Neutrophil (primary cell): ENCODE results near the gene NOP56.

ENCODE experiments used
- H3K27ac ChIP-seq: fragments of 200-600 bp; sonication (generic); 2 replicates; pipeline ENCODE4 v1.5.1; 2016; ENCODE audit warnings: mild to moderate bottlenecking, moderate library complexity
- H3K27me3 ChIP-seq: fragments of 200-600 bp; sonication (generic); 2 replicates; pipeline ENCODE4 v1.6.0; 2016; ENCODE audit warnings: mild to moderate bottlenecking
- H3K36me3 ChIP-seq: fragments of 200-600 bp; sonication (generic); 2 replicates; pipeline ENCODE4 v1.5.1; 2017
- H3K4me1 ChIP-seq, 2 experiments: fragments of 200-600 bp in 1 of 2; sonication (generic) in 1 of 2; 1 replicate in 1 of 2; 2 replicates in 1 of 2; pipeline versions ENCODE4 v1.5.1 to v1.6.1; 2013 to 2016; ENCODE audit warnings: low read depth in 1 of 2, low read length in 1 of 2, mild to moderate bottlenecking in 1 of 2, moderate library complexity in 1 of 2; ENCODE audit not compliant: control insufficient read depth in 1 of 2, insufficient read depth in 1 of 2
- H3K4me3 ChIP-seq, 2 experiments: fragments of 200-600 bp in 1 of 2; sonication (generic) in 1 of 2; 1 replicate in 1 of 2; 2 replicates in 1 of 2; pipeline ENCODE4 v1.5.1; 2013 to 2016; ENCODE audit warnings: low read depth in 1 of 2, low read length in 1 of 2, mild to moderate bottlenecking in 1 of 2, moderate library complexity in 1 of 2
- H3K9me3 ChIP-seq: fragments of 200-600 bp; sonication (generic); 2 replicates; pipeline ENCODE4 v1.5.1; 2016
- CTCF ChIP-seq: fragments of 200-600 bp; sonication (generic); IDR thresholded peaks from 2 replicates; pipeline ENCODE4 v1.5.1; 2016; ENCODE audit warnings: antibody characterized with exemption

The NOP56 gene

GRCh38 chr20:2651772-2652723, at the start of gene NOP56:
TSS of gene NOP56 (plus strand) at chr20:2652632. CDS start at chr20:2652661, 29 bp downstream.
- Histone ChIP-seq H3K4me1 (peaks cover 14 to 23% of the 10 kb centered on the region in 2 experiments), H3K27ac (peak within 1 kb of the TSS; percentile 78), H3K36me3 (peaks cover 21% of the 10 kb centered on the region), H3K9me3 (no peaks in the 10 kb centered on the region), H3K4me3 (peak within 1 kb of the TSS; percentile 89 to 100), H3K27me3 (no peaks in the 10 kb centered on the region)
- TF ChIP-seq CTCF = peak; percentile 10

GRCh38 chr20:2602746-2603145, 49.7 kb upstream of the NOP56 start:
- Histone ChIP-seq H3K4me3 (no peak overlapping the region), H3K27ac (no peak overlapping the region), H3K36me3 (no peaks in the 10 kb centered on the region), H3K9me3 (no peaks in the 10 kb centered on the region), H3K27me3 (peaks cover 15% of the 10 kb centered on the region), H3K4me1 (no peaks in the 10 kb centered on the region)
- TF ChIP-seq CTCF = no peak

- no peaks in the 10 kb centered on the region for H3K36me3 ChIP-seq
- H3K4me3 ChIP-seq = no peak overlapping the region
- H3K9me3 ChIP-seq = no peaks in the 10 kb centered on the region
- no peak for TF ChIP-seq CTCF
- no peak overlapping the region for H3K27ac ChIP-seq
- H3K27me3 ChIP-seq = peaks cover 6% of the 10 kb centered on the region
- H3K4me1 ChIP-seq = no peaks in the 10 kb centered on the region
Measured at GRCh38 chr20:2603816-2604505, 48.5 kb upstream of the NOP56 start.

- TF ChIP-seq CTCF = no peak
- H3K4me3 ChIP-seq = no peak overlapping the region
- H3K4me1 ChIP-seq = no peaks in the 10 kb centered on the region
- no peaks in the 10 kb centered on the region for H3K36me3 ChIP-seq
- H3K27ac ChIP-seq = no peak overlapping the region
- H3K27me3 ChIP-seq = peaks cover 6% of the 10 kb centered on the region
- no peaks in the 10 kb centered on the region for H3K9me3 ChIP-seq
Measured at GRCh38 chr20:2604506-2604835, 48.0 kb upstream of the NOP56 start.

- Histone ChIP-seq H3K36me3 (no peaks in the 10 kb centered on the region), H3K4me1 (no peaks in the 10 kb centered on the region), H3K4me3 (no peak overlapping the region), H3K27ac (no peak overlapping the region), H3K9me3 (no peaks in the 10 kb centered on the region), H3K27me3 (peaks cover 17% of the 10 kb centered on the region)
- TF ChIP-seq CTCF = no peak
Measured at GRCh38 chr20:2606507-2607006, 45.9 kb upstream of the NOP56 start.
